Measurements from ENCODE around the gene PRPSAP2.

The PRPSAP2 gene

DNA sequence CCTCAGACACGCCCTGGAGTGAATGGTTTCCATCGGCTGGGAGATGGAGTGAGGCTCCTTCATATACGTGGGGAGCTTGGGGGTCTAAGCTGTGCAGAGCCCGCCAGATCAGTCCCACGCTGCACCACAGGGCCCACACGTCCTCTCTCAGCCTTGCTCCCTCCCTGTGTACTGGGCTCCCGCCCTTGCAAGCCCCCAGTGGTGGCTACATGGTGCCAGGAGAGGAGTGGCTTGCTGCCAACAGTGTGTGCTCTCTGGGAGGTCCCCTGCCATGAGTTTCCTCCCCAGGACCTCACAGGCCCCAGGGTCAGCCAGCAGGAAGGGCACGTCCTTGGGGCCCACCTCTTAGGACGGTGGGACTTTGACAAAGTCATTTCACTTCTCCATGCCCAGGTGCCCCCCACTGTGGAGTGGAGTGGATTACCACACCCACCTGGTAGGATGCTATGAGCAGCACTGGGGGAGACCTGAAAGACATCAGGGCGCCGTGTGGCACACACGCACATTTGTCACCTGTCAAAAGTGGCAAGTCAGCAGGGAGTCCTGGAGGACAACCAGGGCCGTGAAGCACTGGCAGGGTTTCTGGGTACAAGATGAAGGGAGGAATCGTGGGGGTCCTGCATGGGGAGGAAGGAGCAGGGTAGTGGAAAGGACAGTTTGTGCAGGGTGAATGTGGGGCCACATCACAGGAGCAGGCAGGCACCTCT is 107.8 kb downstream of the PRPSAP2 start:
- H3K4me1 ChIP-seq (ENCODE audit: control insufficient read depth in 1 of 2, insufficient read depth in 2 of 2, low read length in 2 of 2): peaks cover 33 to 39% of the 10 kb centered on the region in 2 donors
- H3K4me3 ChIP-seq (ENCODE audit: low read depth in 1 of 2, low read length in 2 of 2): no peak overlapping the region
- no peaks in the 10 kb centered on the region for H3K9me3 ChIP-seq (ENCODE audit: control insufficient read depth in 1 of 2, low read length in 2 of 2)
- H3K36me3 ChIP-seq (ENCODE audit: control insufficient read depth in 1 of 2, insufficient read depth in 2 of 2, low read length in 2 of 2): peaks cover 0 to under 1% of the 10 kb centered on the region in 2 donors
- no peak overlapping the region for H3K27ac ChIP-seq (ENCODE audit: low read depth, low read length)
- H3K27me3 ChIP-seq (ENCODE audit: control insufficient read depth in 1 of 2, insufficient read depth in 2 of 2, low read length in 2 of 2): no peaks in the 10 kb centered on the region
- no peak overlapping the region for H3K9ac ChIP-seq (ENCODE audit: low read depth in 1 of 2, low read length in 2 of 2)

DNA sequence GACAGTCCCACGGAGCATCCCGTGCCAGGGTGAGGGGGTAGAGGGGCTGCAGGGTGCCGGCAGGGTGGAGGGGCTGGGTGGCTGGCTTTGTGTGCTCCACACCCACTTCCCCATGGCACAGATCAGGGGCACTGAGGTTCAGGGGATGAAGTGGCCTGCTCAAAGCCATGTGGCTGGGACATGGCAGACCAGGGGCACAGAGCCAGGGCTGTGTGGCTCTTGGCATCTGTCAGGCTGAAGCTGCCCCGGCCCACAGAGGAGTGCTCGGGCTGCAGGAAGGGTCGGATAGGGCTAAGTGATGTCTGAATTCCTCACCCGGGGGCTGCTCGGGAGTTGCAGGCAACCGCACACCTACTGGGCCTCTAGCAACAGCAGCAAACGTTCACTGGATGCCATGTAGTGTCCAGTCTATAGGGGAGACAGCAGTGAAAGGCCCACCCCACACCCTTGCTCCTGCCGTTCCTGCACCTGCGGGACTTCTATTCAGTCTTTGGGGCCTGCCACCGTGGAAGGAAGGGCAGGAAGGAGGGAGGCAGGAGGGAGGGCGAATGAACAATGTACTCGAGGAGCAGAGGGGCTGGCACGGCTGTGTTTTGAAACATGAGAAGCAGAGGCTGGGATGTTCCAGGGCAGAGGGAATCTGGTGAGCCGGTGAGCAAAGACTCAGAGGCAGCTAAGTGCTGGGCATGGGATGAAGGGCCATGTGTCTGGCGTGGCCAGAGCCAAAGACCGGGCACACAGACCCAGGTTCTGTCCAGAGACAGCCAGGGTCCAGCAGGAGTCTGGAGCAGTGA is 109.1 kb downstream of the PRPSAP2 start:
- Histone ChIP-seq H3K4me3 (ENCODE audit: low read depth in 1 of 2, low read length in 2 of 2) (no peak overlapping the region), H3K36me3 (ENCODE audit: control insufficient read depth in 1 of 2, insufficient read depth in 2 of 2, low read length in 2 of 2) (peaks cover 6 to 11% of the 10 kb centered on the region in 2 donors), H3K9me3 (ENCODE audit: control insufficient read depth in 1 of 2, low read length in 2 of 2) (no peaks in the 10 kb centered on the region), H3K9ac (ENCODE audit: low read depth in 1 of 2, low read length in 2 of 2) (no peak overlapping the region), H3K4me1 (ENCODE audit: control insufficient read depth in 1 of 2, insufficient read depth in 2 of 2, low read length in 2 of 2) (peaks cover 33 to 36% of the 10 kb centered on the region in 2 donors), H3K27me3 (ENCODE audit: control insufficient read depth in 1 of 2, insufficient read depth in 2 of 2, low read length in 2 of 2) (no peaks in the 10 kb centered on the region), H3K27ac (ENCODE audit: low read depth, low read length) (no peak overlapping the region)

DNA sequence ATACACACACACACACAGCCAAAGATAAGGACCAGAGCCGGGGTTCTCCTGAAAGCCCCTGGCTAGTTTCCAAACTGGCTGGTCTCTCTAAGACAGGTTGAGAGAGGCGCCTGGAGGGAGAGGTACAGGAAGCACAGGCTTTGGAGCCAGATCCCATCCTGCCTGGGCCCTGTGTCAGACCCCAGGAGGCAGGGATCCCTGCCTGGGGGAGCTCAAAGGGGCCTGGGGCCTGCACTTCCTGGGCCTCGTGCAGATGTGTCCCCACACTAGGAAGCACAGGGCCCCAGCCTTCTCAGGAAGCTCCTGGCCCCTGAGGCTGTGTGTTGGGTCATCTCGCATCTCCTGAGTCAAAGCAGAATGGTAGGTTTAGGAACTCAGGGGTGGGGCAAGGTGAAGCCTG is 110.0 kb downstream of the PRPSAP2 start:
- no peaks in the 10 kb centered on the region for H3K27me3 ChIP-seq (ENCODE audit: control insufficient read depth in 1 of 2, insufficient read depth in 2 of 2, low read length in 2 of 2)
- H3K27ac ChIP-seq (ENCODE audit: low read depth, low read length): no peak overlapping the region
- no peak overlapping the region for H3K4me3 ChIP-seq (ENCODE audit: low read depth in 1 of 2, low read length in 2 of 2)
- peaks cover 33 to 36% of the 10 kb centered on the region in 2 donors for H3K4me1 ChIP-seq (ENCODE audit: control insufficient read depth in 1 of 2, insufficient read depth in 2 of 2, low read length in 2 of 2)
- H3K9ac ChIP-seq (ENCODE audit: low read depth in 1 of 2, low read length in 2 of 2): peak overlapping the region in 1 of 2 donors; percentile 51
- no peaks in the 10 kb centered on the region for H3K9me3 ChIP-seq (ENCODE audit: control insufficient read depth in 1 of 2, low read length in 2 of 2)
- H3K36me3 ChIP-seq (ENCODE audit: control insufficient read depth in 1 of 2, insufficient read depth in 2 of 2, low read length in 2 of 2): peaks cover 6 to 14% of the 10 kb centered on the region in 2 donors

DNA sequence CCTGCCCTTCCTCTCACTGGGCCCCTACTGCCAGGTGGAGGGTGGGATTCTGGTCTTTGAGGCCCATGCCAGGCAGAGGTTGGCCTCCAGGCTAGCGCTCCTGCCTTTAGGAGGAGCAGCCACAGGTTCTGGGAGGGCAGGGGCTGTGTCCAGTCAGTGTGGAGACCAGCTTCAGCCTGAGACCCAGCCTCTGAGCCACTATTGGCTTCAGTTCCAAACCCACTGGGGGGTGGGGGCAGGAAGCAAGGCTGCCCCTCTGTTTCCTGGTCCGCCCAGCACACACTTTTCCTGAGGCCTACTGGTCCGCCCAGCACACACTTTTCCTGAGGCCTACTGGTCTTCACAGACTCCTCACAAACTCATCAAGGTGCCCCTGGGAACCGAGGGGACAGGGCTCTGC is 110.4 kb downstream of the PRPSAP2 start:
- peak overlapping the region in 1 of 2 donors; percentile 51 for H3K9ac ChIP-seq (ENCODE audit: low read depth in 1 of 2, low read length in 2 of 2)
- H3K9me3 ChIP-seq (ENCODE audit: control insufficient read depth in 1 of 2, low read length in 2 of 2): no peaks in the 10 kb centered on the region

DNA sequence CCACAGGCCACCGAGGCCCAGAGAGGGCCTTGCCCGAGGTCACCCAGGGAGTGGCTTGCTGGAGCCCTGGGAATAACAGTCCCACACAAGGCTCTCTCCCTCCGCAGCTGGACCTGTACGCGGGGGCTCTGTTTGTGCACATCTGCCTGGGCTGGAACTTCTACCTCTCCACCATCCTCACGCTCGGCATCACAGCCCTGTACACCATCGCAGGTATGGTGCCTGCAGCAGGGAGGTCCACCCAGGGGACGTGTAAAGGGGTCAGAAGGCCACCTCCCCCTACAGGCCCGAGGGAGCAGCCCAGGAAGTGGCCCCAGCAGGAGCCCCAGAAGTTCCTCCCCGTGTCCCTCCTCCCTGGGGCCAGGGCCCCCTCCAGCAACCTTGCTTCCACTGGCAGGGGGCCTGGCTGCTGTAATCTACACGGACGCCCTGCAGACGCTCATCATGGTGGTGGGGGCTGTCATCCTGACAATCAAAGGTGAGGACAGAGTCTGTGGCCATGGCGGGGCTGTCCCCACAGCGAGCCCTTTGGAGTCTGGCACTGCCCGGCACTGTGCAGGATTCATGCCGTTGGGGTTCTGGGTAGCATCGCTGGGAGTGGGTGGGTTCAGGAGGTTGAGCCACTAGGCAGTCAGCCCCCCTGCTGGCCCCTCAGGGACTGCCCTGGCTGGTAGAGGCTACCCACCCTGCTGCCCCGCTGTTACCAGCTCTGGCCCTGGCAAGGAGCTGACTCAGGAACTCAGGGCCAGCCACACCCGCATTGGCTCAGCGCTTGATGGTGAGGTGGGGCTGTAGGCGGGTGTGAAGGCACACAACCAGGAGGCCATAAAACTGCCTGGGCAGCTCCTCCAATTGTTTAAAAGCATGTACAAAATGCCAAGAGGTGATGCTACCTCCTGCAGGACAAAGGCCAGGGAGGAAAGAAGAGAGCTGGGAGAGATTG is 111.3 kb downstream of the PRPSAP2 start:
- H3K27me3 ChIP-seq (ENCODE audit: control insufficient read depth in 1 of 2, insufficient read depth in 2 of 2, low read length in 2 of 2): no peaks in the 10 kb centered on the region
- no peaks in the 10 kb centered on the region for H3K9me3 ChIP-seq (ENCODE audit: control insufficient read depth in 1 of 2, low read length in 2 of 2)
- peaks cover 6 to 17% of the 10 kb centered on the region in 2 donors for H3K36me3 ChIP-seq (ENCODE audit: control insufficient read depth in 1 of 2, insufficient read depth in 2 of 2, low read length in 2 of 2)
- H3K9ac ChIP-seq (ENCODE audit: low read depth in 1 of 2, low read length in 2 of 2): peak overlapping the region; percentile 54 to 59
- H3K4me3 ChIP-seq (ENCODE audit: low read depth in 1 of 2, low read length in 2 of 2): no peak overlapping the region
- H3K4me1 ChIP-seq (ENCODE audit: control insufficient read depth in 1 of 2, insufficient read depth in 2 of 2, low read length in 2 of 2): peaks cover 33 to 36% of the 10 kb centered on the region in 2 donors
- H3K27ac ChIP-seq (ENCODE audit: low read depth, low read length): peak overlapping the region; percentile 32

More for the DNA sequence above, 110.4 kb downstream of the PRPSAP2 start:
- H3K4me3 ChIP-seq (ENCODE audit: low read depth in 1 of 2, low read length in 2 of 2): no peak overlapping the region
- H3K27ac ChIP-seq (ENCODE audit: low read depth, low read length): no peak overlapping the region
- peaks cover 6 to 15% of the 10 kb centered on the region in 2 donors for H3K36me3 ChIP-seq (ENCODE audit: control insufficient read depth in 1 of 2, insufficient read depth in 2 of 2, low read length in 2 of 2)
- H3K27me3 ChIP-seq (ENCODE audit: control insufficient read depth in 1 of 2, insufficient read depth in 2 of 2, low read length in 2 of 2): no peaks in the 10 kb centered on the region
- peaks cover 33 to 36% of the 10 kb centered on the region in 2 donors for H3K4me1 ChIP-seq (ENCODE audit: control insufficient read depth in 1 of 2, insufficient read depth in 2 of 2, low read length in 2 of 2)

DNA sequence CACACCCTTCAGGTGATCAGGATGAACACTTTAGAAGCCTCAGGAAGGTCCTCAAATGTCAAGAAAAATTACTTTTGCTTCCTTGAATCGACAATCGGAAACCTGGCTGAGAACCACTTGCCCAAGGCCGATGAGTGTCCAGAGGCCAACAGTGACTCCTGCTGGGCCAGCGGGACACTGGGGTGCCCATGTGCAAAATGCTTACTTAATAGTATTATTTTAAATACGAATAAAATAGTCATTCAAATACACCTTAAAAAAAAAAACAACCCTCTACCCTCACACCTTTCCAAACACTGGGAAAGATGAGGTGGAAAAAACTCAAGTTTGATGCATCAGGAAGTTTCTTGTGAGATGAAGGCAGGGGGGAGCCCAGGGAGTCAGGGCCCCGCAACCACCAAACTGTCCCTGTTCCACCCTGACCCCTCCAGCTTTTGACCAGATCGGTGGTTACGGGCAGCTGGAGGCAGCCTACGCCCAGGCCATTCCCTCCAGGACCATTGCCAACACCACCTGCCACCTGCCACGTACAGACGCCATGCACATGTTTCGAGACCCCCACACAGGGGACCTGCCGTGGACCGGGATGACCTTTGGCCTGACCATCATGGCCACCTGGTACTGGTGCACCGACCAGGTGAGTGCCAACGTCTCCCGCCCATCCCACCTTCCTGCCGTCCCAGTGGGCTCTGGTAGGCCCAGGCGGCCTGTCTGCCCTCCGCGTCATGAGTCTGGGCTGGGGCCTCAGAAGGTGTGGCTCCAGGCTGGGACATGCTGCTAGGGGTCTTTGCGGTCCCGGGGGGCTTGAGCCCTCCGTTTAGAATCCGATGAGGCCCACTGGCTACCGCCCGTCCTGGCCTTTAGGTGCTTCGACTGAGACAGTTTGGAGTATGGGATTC is 112.9 kb downstream of the PRPSAP2 start:
- H3K36me3 ChIP-seq (ENCODE audit: control insufficient read depth in 1 of 2, insufficient read depth in 2 of 2, low read length in 2 of 2): peaks cover 6 to 22% of the 10 kb centered on the region in 2 donors
- no peak overlapping the region for H3K27ac ChIP-seq (ENCODE audit: low read depth, low read length)
- H3K4me3 ChIP-seq (ENCODE audit: low read depth in 1 of 2, low read length in 2 of 2): no peak overlapping the region
- no peaks in the 10 kb centered on the region for H3K27me3 ChIP-seq (ENCODE audit: control insufficient read depth in 1 of 2, insufficient read depth in 2 of 2, low read length in 2 of 2)
- H3K9me3 ChIP-seq (ENCODE audit: control insufficient read depth in 1 of 2, low read length in 2 of 2): no peaks in the 10 kb centered on the region
- H3K4me1 ChIP-seq (ENCODE audit: control insufficient read depth in 1 of 2, insufficient read depth in 2 of 2, low read length in 2 of 2): peaks cover 33 to 36% of the 10 kb centered on the region in 2 donors
- H3K9ac ChIP-seq (ENCODE audit: low read depth in 1 of 2, low read length in 2 of 2): no peak overlapping the region

DNA sequence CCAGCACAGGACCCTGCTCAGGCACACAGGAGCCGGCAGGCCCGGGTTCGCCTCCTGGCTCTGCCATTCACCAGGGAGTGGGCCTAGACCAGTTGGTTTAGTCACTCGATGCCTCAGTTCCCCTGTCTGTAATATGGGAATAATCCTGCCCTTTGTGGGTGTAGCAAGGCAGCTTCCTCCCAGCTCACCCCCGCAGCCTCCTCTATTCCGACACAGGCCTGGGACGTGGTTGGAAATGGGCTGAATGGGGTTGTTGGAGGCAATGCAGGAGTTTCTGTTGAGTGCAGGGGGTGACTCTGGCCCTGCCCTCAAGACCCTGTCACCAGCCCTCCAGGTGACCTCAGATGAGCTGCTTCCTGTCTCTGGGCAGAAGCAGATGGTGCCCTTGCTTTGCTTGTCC is 113.9 kb downstream of the PRPSAP2 start:
- Histone ChIP-seq H3K9ac (ENCODE audit: low read depth in 1 of 2, low read length in 2 of 2) (no peak overlapping the region), H3K9me3 (ENCODE audit: control insufficient read depth in 1 of 2, low read length in 2 of 2) (no peaks in the 10 kb centered on the region), H3K27me3 (ENCODE audit: control insufficient read depth in 1 of 2, insufficient read depth in 2 of 2, low read length in 2 of 2) (no peaks in the 10 kb centered on the region), H3K27ac (ENCODE audit: low read depth, low read length) (no peak overlapping the region), H3K4me1 (ENCODE audit: control insufficient read depth in 1 of 2, insufficient read depth in 2 of 2, low read length in 2 of 2) (peaks cover 33 to 36% of the 10 kb centered on the region in 2 donors), H3K36me3 (ENCODE audit: control insufficient read depth in 1 of 2, insufficient read depth in 2 of 2, low read length in 2 of 2) (peaks cover 9 to 29% of the 10 kb centered on the region in 2 donors), H3K4me3 (ENCODE audit: low read depth in 1 of 2, low read length in 2 of 2) (no peak overlapping the region)

DNA sequence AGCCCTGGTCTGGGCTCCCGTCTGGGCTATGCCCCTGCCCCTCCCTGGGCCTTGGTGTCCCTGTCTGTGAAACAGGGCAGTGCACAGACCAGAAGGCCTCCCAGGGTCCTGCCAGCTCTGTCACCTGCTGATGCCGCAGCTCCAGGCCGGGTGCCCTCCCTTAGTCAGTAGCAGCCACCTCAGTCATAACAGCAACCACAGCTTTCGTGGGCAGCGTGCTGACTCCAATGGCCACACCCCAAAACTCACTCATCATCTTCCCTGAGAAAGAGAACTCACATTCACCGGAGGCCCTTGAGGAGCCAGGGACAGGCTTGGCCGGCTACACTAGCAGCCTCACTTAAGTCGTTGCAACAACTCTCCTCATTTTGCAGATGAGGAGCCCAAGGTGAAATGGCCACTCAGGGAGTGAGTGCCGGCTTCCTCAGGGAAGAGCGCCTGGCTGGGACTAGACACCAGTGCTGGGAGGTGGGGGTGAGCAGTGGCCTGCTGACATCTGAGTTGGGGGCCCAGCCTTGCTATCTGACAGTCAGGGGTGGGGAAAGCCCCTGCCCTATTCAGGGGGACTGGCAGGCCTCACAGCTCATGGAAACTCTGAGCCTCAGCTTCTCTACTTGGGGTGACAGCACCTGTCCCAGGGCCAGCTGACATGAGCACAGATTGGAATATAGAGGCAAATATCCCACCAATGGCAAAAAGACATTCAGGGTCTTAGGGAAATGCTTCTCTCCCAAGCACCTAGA is 116.6 kb downstream of the PRPSAP2 start:
- H3K9ac ChIP-seq (ENCODE audit: low read depth in 1 of 2, low read length in 2 of 2): no peak overlapping the region
- H3K36me3 ChIP-seq (ENCODE audit: control insufficient read depth in 1 of 2, insufficient read depth in 2 of 2, low read length in 2 of 2): peaks cover 13 to 56% of the 10 kb centered on the region in 2 donors
- H3K9me3 ChIP-seq (ENCODE audit: control insufficient read depth in 1 of 2, low read length in 2 of 2): no peaks in the 10 kb centered on the region
- H3K4me1 ChIP-seq (ENCODE audit: control insufficient read depth in 1 of 2, insufficient read depth in 2 of 2, low read length in 2 of 2): peaks cover 11 to 14% of the 10 kb centered on the region in 2 donors
- no peaks in the 10 kb centered on the region for H3K27me3 ChIP-seq (ENCODE audit: control insufficient read depth in 1 of 2, insufficient read depth in 2 of 2, low read length in 2 of 2)
- no peak overlapping the region for H3K4me3 ChIP-seq (ENCODE audit: low read depth in 1 of 2, low read length in 2 of 2)
- H3K27ac ChIP-seq (ENCODE audit: low read depth, low read length): no peak overlapping the region
